GM12873 (cell line): ENCODE data around the gene LIMS1.

Experiments used
- TF ChIP-seq, protein P1 (sequence below): IDR thresholded peaks from 2 replicates; pipeline ENCODE4 v1.5.1; 2012; ENCODE audit warnings: low read depth, mild to moderate bottlenecking, moderate library complexity, low read length, control low read depth; ENCODE audit not compliant: insufficient read depth; ENCODE audit errors: missing control alignments

LIMS1 gene

DNA sequence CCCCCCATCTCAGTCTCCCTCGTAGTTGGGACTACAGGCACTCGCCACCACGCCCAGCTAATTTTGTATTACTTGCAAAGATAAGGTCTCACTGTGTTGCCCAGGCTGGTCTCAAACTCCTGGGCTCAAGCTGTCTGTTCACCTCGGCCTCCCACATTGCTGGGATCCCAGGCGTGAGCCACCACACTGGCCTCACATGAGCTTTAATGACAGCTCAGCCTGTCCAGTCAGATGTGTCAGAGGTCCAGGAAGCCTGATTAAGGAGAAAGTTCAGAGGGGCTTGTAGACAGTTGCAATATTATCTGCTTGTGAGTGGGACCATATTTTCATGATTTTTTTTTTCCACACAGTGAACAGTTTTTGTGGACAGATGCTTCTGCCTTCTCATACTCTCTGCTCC, 82.0 kb downstream of the LIMS1 start:
- TF ChIP-seq, protein P1, sequence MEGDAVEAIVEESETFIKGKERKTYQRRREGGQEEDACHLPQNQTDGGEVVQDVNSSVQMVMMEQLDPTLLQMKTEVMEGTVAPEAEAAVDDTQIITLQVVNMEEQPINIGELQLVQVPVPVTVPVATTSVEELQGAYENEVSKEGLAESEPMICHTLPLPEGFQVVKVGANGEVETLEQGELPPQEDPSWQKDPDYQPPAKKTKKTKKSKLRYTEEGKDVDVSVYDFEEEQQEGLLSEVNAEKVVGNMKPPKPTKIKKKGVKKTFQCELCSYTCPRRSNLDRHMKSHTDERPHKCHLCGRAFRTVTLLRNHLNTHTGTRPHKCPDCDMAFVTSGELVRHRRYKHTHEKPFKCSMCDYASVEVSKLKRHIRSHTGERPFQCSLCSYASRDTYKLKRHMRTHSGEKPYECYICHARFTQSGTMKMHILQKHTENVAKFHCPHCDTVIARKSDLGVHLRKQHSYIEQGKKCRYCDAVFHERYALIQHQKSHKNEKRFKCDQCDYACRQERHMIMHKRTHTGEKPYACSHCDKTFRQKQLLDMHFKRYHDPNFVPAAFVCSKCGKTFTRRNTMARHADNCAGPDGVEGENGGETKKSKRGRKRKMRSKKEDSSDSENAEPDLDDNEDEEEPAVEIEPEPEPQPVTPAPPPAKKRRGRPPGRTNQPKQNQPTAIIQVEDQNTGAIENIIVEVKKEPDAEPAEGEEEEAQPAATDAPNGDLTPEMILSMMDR = no peak

DNA sequence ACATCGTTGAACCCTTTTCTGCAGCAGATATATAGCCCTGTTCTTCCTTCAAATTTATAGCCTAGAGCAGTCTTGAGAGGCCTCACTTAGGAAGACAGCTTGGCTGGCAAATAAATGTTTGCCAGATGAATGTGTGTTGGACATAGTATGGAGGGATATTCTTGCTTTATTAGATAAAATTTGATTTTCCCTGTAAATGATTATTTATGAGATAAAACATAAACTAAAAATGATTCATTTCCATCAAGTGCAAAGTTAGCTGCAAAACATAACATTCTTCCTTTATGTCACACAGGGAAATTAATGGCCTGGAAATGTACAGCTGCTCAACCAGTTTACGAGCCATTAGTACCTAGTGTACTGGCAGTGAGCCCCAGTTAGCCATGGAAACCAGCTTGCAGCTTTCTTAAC, 82.5 kb downstream of the LIMS1 start:
- TF ChIP-seq, protein P1 = no peak

DNA sequence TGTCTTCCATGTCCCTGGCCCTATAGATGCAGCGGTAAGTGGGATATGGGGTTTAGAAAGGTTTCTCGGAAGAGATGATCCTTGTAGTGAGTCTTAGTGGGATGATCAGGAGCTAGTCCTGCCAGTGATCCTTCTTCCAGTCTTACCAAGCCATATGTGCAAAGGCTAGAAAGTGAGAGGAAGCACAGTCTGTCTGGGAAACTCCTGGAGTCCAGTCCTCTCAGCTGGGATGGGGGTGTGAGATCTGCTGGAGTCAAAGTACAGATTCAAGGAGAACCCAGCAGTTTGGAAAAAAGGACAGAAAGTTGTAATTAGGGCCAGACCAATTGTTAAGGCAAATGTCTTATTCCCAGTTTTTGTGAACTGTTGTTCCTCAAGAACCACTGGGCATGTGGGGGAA, 83.3 kb downstream of the LIMS1 start:
- TF ChIP-seq, protein P1 = no peak

DNA sequence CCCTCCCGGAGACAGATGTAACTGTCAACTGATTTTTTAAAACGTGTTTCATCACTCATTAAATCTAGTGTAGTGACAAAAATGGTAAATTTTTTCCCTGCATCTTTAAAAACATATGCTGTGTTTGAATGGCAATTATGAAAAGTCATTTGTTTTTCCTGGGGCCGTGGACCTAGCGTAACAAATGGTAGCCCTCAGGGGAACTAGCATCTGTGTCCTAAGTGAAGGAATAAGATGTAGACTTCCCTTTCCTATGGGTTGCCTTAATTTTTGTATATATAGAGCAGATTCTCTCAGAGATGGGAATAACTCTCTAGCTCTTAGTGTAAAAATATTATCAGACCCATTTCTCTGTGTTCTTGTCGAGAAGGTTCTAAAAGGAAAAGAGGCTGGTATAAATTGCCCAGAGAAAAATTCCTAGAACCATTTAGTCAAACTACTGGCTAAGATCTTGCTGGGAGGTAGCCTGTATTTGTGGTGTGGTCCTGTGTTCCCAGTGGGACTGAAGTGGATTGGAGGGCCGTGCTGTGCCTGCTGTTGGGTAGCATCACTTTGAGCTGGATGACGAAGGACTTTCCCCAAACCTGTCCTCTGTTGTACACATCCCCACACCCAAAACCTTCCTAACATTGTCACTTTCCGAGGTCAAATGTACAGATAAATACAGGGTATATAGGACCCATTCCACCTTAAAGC, 85.8 kb downstream of the LIMS1 start:
- TF ChIP-seq, protein P1 = no peak

DNA sequence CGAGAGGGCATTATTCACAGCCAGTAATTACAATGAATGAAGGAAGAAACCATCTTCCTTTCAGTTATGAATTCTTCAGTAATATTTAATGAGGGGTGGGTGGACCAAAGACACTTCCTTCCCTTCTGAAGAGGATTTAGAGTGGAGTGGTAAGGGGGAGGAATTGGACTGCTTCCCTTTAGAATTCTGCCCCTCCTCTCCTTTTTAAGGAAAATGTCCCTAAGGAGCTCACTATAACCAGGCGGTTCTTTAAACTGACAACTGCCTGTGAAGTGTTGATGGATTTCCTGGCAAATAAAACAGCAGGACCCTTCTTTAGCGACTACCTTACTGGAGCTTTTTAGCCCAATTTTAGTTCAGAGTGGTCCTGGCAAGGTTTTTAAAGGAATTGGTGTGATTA, 86.4 kb downstream of the LIMS1 start:
- TF ChIP-seq, protein P1 = no peak

DNA sequence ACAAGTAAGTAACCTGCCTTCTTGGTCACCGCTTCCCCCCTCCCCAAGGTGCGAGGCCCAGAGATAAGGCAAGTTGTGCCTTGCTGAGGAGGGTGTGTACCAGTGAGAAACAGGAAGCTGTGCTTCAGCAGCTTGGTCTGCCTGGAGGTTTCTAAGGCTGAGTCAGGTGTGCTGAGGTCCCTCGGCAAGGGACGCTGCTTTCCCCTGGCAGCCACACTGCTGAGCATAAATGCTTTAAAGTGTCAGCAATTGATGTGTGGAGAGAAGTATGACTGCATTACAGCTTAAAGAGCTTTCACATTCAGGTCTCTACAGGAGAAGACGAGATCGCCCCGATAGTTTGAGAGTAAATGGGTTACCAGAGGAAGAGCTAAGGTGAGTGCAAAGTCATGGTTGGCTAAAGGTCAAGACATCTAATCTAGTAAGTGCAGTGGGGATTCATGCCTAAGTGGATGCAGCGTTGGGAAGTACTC, 86.9 kb downstream of the LIMS1 start:
- TF ChIP-seq, protein P1 = no peak

DNA sequence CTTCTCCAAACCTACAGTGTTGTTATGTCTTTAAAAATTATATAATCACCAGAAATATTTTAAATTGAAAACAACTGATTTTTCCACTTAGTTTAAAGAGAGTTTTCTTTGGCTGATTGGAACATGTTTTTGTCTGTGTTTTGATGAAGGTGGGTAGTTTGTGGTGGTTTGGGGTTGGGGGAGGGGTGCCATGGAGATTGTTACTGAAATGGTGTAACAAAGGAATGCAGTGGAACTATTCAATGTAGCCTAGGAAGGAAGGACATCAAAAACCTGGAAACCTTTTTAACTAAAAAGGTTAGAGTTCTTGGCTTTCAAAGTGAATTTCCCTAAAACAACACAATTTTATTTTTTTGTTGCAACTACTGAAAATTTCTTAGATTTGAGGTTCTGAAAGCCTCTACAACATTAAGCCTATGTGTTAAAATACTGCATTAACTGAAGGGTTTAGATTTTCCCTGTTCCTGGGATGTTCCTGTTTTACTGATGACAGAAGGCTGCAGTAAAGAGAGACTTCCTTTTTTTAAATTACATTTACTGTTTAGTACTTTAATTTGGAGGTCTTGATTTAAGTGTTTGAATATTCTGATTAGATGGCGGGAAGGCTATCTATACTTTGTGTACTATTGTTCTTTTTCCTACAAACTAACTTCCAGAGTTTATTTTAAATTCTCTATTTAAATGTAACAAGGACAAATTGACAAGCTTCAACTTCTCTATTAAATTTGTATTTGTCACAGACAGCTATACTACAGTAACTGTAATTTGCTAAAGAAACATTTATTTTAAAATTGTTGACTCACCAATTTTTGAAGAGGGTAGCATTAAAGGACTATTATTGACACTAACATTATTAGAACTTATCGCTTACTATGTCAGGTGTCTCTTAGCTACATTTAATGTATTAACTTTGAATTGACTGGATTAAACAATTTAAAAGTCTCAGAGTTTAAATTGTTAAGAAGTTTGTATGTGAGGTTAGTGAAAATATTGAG, 87.7 kb downstream of the LIMS1 start:
- TF ChIP-seq, protein P1 = no peak
